ENCODE measurements around the gene CADPS.

- no peak for TF ChIP-seq REST (IDR thresholded peaks at IDR 0.05; ENCODE audit: insufficient read depth in 1 of 2, low read depth in 2 of 2, low read length in 2 of 2)
- no peak for TF ChIP-seq TAF1 (IDR thresholded peaks at IDR 0.05; ENCODE audit: borderline replicate concordance, insufficient read depth, low read length)
- TF ChIP-seq POLR2AphosphoS5 (IDR thresholded peaks at IDR 0.05; ENCODE audit: low read depth, low read length): no peak
Observed at GRCh38 chr3:62631488-62631887, 243.7 kb downstream of the CADPS start.

Measured in PFSK-1 (cell line).